H1 (cell line): Measurements from ENCODE around the gene IGFALS. TPM values are rescaled to one million over a fixed set of nuclear protein-coding genes. Genes with fewer than 3 reads are reported as not detected.

ENCODE experiments used
- CTCF ChIA-PET: fragments of 300-600 bp; sonication (Branson Sonifier 250); formaldehyde crosslinking; loops from one replicate; lab custom pipeline; 2021; ENCODE audit not compliant: partially characterized antibody; lab: Charles Lee
- POLR2A ChIA-PET: fragments of 300-600 bp; sonication (Branson Sonifier 250); formaldehyde crosslinking; loops from one replicate; lab custom pipeline; 2021; ENCODE audit warnings: inconsistent platforms; ENCODE audit not compliant: partially characterized antibody; lab: Charles Lee
- DNase-seq, 2 experiments: peaks; one replicate each; pipeline versions ENCODE4 v3.0.0 to v3.0.0-alpha.2; 2010 to 2022; ENCODE audit warnings: low spot score in 2 of 2, low read depth in 1 of 2, mixed read lengths in 1 of 2
- FAIRE-seq: peaks from 2 replicates; lab custom pipeline; 2011; peaks lifted over from hg19 to GRCh38; lab: Jason Lieb, UNC
- H2AFZ ChIP-seq: 2 replicates; pipeline ENCODE4 v1.8.1; 2012; ENCODE audit warnings: low read length, inconsistent platforms
- H2AK5ac ChIP-seq: 2 replicates; pipeline ENCODE4 v1.6.1; 2013; ENCODE audit warnings: low read depth, low read length
- H2BK120ac ChIP-seq: replicated peaks from 2 replicates; pipeline ENCODE3; 2013; ENCODE audit warnings: low read depth, low read length, inconsistent platforms
- H2BK12ac ChIP-seq: 2 replicates; pipeline ENCODE4 v1.6.1; 2013; ENCODE audit warnings: low read depth, low read length
- H2BK15ac ChIP-seq: 2 replicates; pipeline ENCODE4 v1.6.1; 2013; ENCODE audit warnings: low read length
- H2BK20ac ChIP-seq: 2 replicates; pipeline ENCODE4 v1.6.1; 2013; ENCODE audit warnings: low read length
- H2BK5ac ChIP-seq: 2 replicates; pipeline ENCODE4 v1.6.1; 2013; ENCODE audit warnings: low read depth, low read length
- H3K14ac ChIP-seq: 2 replicates; pipeline ENCODE4 v1.6.1; 2013; ENCODE audit warnings: inconsistent platforms; ENCODE audit not compliant: insufficient read length
- H3K18ac ChIP-seq: 2 replicates; pipeline ENCODE4 v1.6.1; 2013; ENCODE audit warnings: low read length; ENCODE audit errors: extremely low read depth
- H3K23ac ChIP-seq: 2 replicates; pipeline ENCODE4 v1.6.1; 2013; ENCODE audit warnings: inconsistent platforms; ENCODE audit not compliant: insufficient read length
- H3K23me2 ChIP-seq: 2 replicates; pipeline ENCODE4 v1.6.1; 2013; ENCODE audit warnings: low read depth, low read length
- H3K27ac ChIP-seq: 2 replicates; pipeline ENCODE4 v1.6.1; 2011; ENCODE audit warnings: low read depth, low read length, inconsistent platforms
- H3K27me3 ChIP-seq, 4 experiments: replicated peaks in 1 of 4; 1 replicate in 1 of 4; 2 replicates in 3 of 4; pipeline versions ENCODE4 v1.6.1 to v1.8.1; 2011 to 2013; ENCODE audit warnings: low read length in 3 of 4, mild to moderate bottlenecking in 3 of 4, inconsistent platforms in 2 of 4, mixed read lengths in 2 of 4, moderate library complexity in 1 of 4; ENCODE audit not compliant: control insufficient read depth in 3 of 4, insufficient read depth in 3 of 4; ENCODE audit errors: extremely low read depth in 1 of 4
- H3K36me3 ChIP-seq, 4 experiments: 2 replicates each; pipeline versions ENCODE4 v1.6.1 to v1.8.1; 2011 to 2013; ENCODE audit warnings: mild to moderate bottlenecking in 4 of 4, low read length in 3 of 4, moderate library complexity in 2 of 4, control low read depth in 1 of 4, inconsistent platforms in 1 of 4; ENCODE audit not compliant: insufficient read depth in 4 of 4, control insufficient read depth in 2 of 4
- H3K4ac ChIP-seq: replicated peaks from 2 replicates; pipeline ENCODE3; 2013; ENCODE audit warnings: low read length, low read depth, mixed read lengths, inconsistent platforms; ENCODE audit not compliant: insufficient read length
- H3K4me1 ChIP-seq, 4 experiments: replicated peaks in 1 of 4; 1 replicate in 1 of 4; 2 replicates in 3 of 4; pipeline versions ENCODE4 v1.6.1 to v1.8.1; 2011 to 2013; ENCODE audit warnings: low read length in 3 of 4, inconsistent platforms in 2 of 4, mixed read lengths in 1 of 4; ENCODE audit not compliant: insufficient read depth in 4 of 4, control insufficient read depth in 3 of 4
- H3K4me2 ChIP-seq, 2 experiments: 2 replicates each; pipeline versions ENCODE4 v1.6.1 to v1.8.1; 2011 to 2013; ENCODE audit warnings: low read depth in 2 of 2, low read length in 2 of 2, control low read depth in 1 of 2, inconsistent platforms in 1 of 2, mild to moderate bottlenecking in 1 of 2; ENCODE audit not compliant: insufficient read depth in 1 of 2
- H3K4me3 ChIP-seq, 4 experiments: fragments of 200-600, 300-600 bp in 1 of 4; sonication (generic), shearing (Covaris generic), sonication (Bioruptor Twin) in 1 of 4; 2 replicates each; pipeline versions ENCODE4 v1.5.1 to v1.8.1; 2011 to 2016; ENCODE audit warnings: low read length in 4 of 4, low read depth in 3 of 4, control low read depth in 2 of 4, inconsistent platforms in 2 of 4, mild to moderate bottlenecking in 2 of 4, mixed read lengths in 1 of 4, moderate library complexity in 1 of 4; ENCODE audit not compliant: insufficient read depth in 2 of 4; ENCODE audit errors: extremely low read depth in 1 of 4
- H3K56ac ChIP-seq: replicated peaks from 2 replicates; pipeline ENCODE3; 2013; ENCODE audit warnings: low read depth, mild to moderate bottlenecking, mixed read lengths, low read length, inconsistent platforms; ENCODE audit not compliant: insufficient read length
- H3K79me1 ChIP-seq: 2 replicates; pipeline ENCODE4 v1.6.1; 2013; ENCODE audit warnings: low read depth, low read length, control low read depth
- H3K79me2 ChIP-seq, 2 experiments: 2 replicates each; pipeline versions ENCODE4 v1.6.1 to v1.8.1; 2012 to 2013; ENCODE audit warnings: low read length in 2 of 2, mild to moderate bottlenecking in 2 of 2, inconsistent platforms in 1 of 2; ENCODE audit not compliant: insufficient read depth in 2 of 2, control insufficient read depth in 1 of 2
- H3K9ac ChIP-seq, 4 experiments: replicated peaks in 1 of 4; 1 replicate in 1 of 4; 2 replicates in 3 of 4; pipeline versions ENCODE4 v1.6.1 to v1.8.1; 2011 to 2013; ENCODE audit warnings: low read depth in 3 of 4, low read length in 3 of 4, control low read depth in 2 of 4, mild to moderate bottlenecking in 2 of 4, moderate library complexity in 2 of 4, inconsistent platforms in 1 of 4; ENCODE audit errors: extremely low read depth in 1 of 4
- H3K9me3 ChIP-seq, 2 experiments: 2 replicates each; pipeline versions ENCODE4 v1.6.1 to v1.8.1; 2012 to 2013; ENCODE audit warnings: mild to moderate bottlenecking in 2 of 2, moderate library complexity in 2 of 2, control low read depth in 1 of 2, inconsistent platforms in 1 of 2, low read depth in 1 of 2, low read length in 1 of 2, mixed read lengths in 1 of 2; ENCODE audit not compliant: insufficient read depth in 2 of 2
- H4K20me1 ChIP-seq, 2 experiments: replicated peaks in 1 of 2; 2 replicates each; pipeline versions ENCODE3 to v1.8.1; 2011 to 2013; ENCODE audit warnings: inconsistent platforms in 2 of 2, low read length in 2 of 2, mild to moderate bottlenecking in 1 of 2; ENCODE audit not compliant: insufficient read depth in 2 of 2, control insufficient read depth in 1 of 2
- H4K5ac ChIP-seq: 2 replicates; pipeline ENCODE4 v1.6.1; 2013; ENCODE audit warnings: low read length, low read depth, mixed read lengths, inconsistent platforms; ENCODE audit not compliant: insufficient read length
- H4K8ac ChIP-seq: 2 replicates; pipeline ENCODE4 v1.8.0; 2013; ENCODE audit warnings: mild to moderate bottlenecking, moderate library complexity, low read length, inconsistent platforms; ENCODE audit not compliant: insufficient read depth; ENCODE audit errors: extremely low read depth
- H4K91ac ChIP-seq: replicated peaks from 2 replicates; pipeline ENCODE3; 2013; ENCODE audit warnings: low read length, mixed read lengths, inconsistent platforms; ENCODE audit not compliant: insufficient read length
- EZH2 ChIP-seq: fragments of 200-600 bp; sonication (generic); IDR thresholded peaks from 2 replicates; pipeline ENCODE4 v1.7.1; 2012; ENCODE audit warnings: low read depth, mild to moderate bottlenecking, moderate library complexity, low read length, inconsistent platforms; ENCODE audit not compliant: severe bottlenecking
- SP2 ChIP-seq: IDR thresholded peaks from 2 replicates; pipeline ENCODE4 v1.6.1; 2012; ENCODE audit warnings: mild to moderate bottlenecking, low read length, inconsistent platforms
- SUZ12 ChIP-seq: fragments of 200-600 bp; sonication (generic); IDR thresholded peaks from 2 replicates; pipeline ENCODE4 v1.6.1; 2012; ENCODE audit warnings: mild to moderate bottlenecking, inconsistent platforms, low read length, moderate library complexity, mixed read lengths
- TAF1 ChIP-seq: IDR thresholded peaks from 2 replicates; pipeline ENCODE4 v1.6.1; 2011; ENCODE audit warnings: mild to moderate bottlenecking, low read depth, low read length
- TCF12 ChIP-seq: IDR thresholded peaks from 2 replicates; pipeline ENCODE4 v1.6.1; 2011; ENCODE audit warnings: low read depth, mild to moderate bottlenecking, low read length
- WGBS, 2 experiments: shearing (Covaris generic) in 1 of 2; methylation state at CpG; one replicate each; pipeline versions ENCODE4 v1.1.6 to v1.1.7; 2013 to 2015; ENCODE audit warnings: low lambda C conversion rate in 2 of 2, mixed read lengths in 2 of 2, inconsistent platforms in 1 of 2, low coverage in 1 of 2, missing lambda C conversion rate in 1 of 2; ENCODE audit not compliant: insufficient replicate concordance in 2 of 2, insufficient coverage in 1 of 2, insufficient read length in 1 of 2; ENCODE audit errors: extremely low coverage in 1 of 2, missing lambda C conversion rate in 1 of 2; 5-methylcytosine and 5-hydroxymethylcytosine counted together
- polyA plus RNA-seq, 7 experiments: library from polyadenylated mRNA; depleted of rRNA in 3 of 7; stranded (reverse) in 5 of 7; unstranded in 2 of 7; fragments of >200 nt in 5 of 7; fragments of 200-250 nt in 2 of 7; gene quantifications; 1 replicate in 5 of 7; 2 replicates in 1 of 7; 4 replicates in 1 of 7; pipeline versions ENCODE4 v1.2.1 to v1.2.3, GENCODE V29; 2011 to 2013; ENCODE audit warnings: missing spikeins in 2 of 7, mixed read lengths in 2 of 7
- total RNA-seq: library from RNA; stranded (reverse); fragmentation: NEBNext Ultra II Directional; extraction: Animal tissue kit (Norgen Biotek cat#: 25700); gene quantifications from 2 replicates; pipeline ENCODE4 v1.2.1, GENCODE V29; 2021
- TF ChIP-seq, protein P1 (sequence below): IDR thresholded peaks from 2 replicates; pipeline ENCODE4 v1.6.1; 2011; ENCODE audit warnings: low read length, improper control_type of control experiment

The IGFALS gene
- total and polyA plus RNA-seq, 2 of the 8 experiments (the other 6 are each of a cell fraction or from before 2014, with no cell fraction given), result not detected

DNA sequence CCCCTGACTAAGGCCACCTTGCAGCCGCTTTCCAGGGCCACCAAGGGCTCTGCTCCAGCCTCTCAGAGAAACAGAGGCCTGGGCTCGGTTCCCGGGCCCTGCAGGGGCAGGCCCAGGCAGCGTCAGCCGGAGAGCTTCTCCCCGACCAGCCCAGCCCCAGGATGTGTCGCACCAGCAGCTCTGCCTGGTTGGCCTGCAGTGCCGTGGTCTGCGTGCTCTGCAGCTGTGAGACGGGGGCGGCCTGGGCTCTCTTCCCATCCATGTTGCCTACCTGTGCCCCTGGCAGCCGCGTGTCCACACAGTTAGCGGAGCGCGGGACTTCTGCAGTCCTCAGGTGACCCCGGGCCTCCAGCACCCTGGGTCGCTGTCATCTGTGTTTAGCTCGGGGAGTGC lies 4.8 kb downstream of the IGFALS start:
- H3K27ac ChIP-seq, result no peak overlapping the region
- no peak overlapping the region for H2BK5ac ChIP-seq
- no peak overlapping the region for H4K91ac ChIP-seq
- H2BK12ac ChIP-seq, result no peak overlapping the region
- H3K4me2 ChIP-seq, result no peak overlapping the region
- H2BK20ac ChIP-seq, result no peak overlapping the region
- no peak overlapping the region for H3K23ac ChIP-seq
- no peaks in the 10 kb centered on the region; a peak in 1 of 7 replicates for H3K4me1 ChIP-seq
- H3K56ac ChIP-seq, result no peak overlapping the region
- POLR2A ChIA-PET, result interaction anchor here (1.3 to 4.0 kb wide), 5 partner anchors 9 to 32 kb away, joined by 3 to 15 read pairs (median 4); partner anchors contain the start of genes EME2 and MRPS34
- H2BK120ac ChIP-seq, result no peak overlapping the region
- H2BK15ac ChIP-seq, result no peak overlapping the region
- peaks cover 20 to 21% of the 10 kb centered on the region in 2 experiments for H4K20me1 ChIP-seq
- no peak overlapping the region for H3K4me3 ChIP-seq
- CTCF ChIA-PET, result interaction anchor here (1.8 kb wide), 1 partner anchor 64 kb away, joined by 7 read pairs; no protein-coding TSS in a partner anchor
- no peak overlapping the region for H4K5ac ChIP-seq
- no peak overlapping the region for H3K18ac ChIP-seq
- H3K23me2 ChIP-seq, result no peaks in the 10 kb centered on the region
- DNase-seq (no peak), FAIRE-seq (no peak)
- peaks cover 0 to 29% of the 10 kb centered on the region in 2 experiments; a peak in 3 of 4 replicates for H3K79me2 ChIP-seq
- H3K14ac ChIP-seq, result no peak overlapping the region
- H2AFZ ChIP-seq, result no peak overlapping the region
- WGBS, 2 experiments, result 86% methylated on average over 18 of the region's 19 CpGs; no CpG with 5 or more reads in 1 of the 2 experiments
- no peak overlapping the region for H3K9ac ChIP-seq
- no peaks in the 10 kb centered on the region for H3K27me3 ChIP-seq
- H3K9me3 ChIP-seq, result no peaks in the 10 kb centered on the region
- no peak overlapping the region for H2AK5ac ChIP-seq
- no peak overlapping the region for H4K8ac ChIP-seq
- peaks cover 0 to 44% (median 2%) of the 10 kb centered on the region in 4 experiments; a peak in 4 of 8 replicates for H3K36me3 ChIP-seq
- peaks cover 13% of the 10 kb centered on the region; the same call in 1 of the 2 replicates for H3K79me1 ChIP-seq
- TF ChIP-seq TCF12, result no peak
- TF ChIP-seq TAF1, result no peak
- TF ChIP-seq SP2, result no peak
- TF ChIP-seq, protein P1, sequence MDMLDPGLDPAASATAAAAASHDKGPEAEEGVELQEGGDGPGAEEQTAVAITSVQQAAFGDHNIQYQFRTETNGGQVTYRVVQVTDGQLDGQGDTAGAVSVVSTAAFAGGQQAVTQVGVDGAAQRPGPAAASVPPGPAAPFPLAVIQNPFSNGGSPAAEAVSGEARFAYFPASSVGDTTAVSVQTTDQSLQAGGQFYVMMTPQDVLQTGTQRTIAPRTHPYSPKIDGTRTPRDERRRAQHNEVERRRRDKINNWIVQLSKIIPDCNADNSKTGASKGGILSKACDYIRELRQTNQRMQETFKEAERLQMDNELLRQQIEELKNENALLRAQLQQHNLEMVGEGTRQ, result no peak
- TF ChIP-seq EZH2, result no peak
- no peak for TF ChIP-seq SUZ12
- no peak overlapping the region for H3K4ac ChIP-seq
